ENCODE data around the gene INKA1. TPM values are rescaled to one million over a fixed set of nuclear protein-coding genes. Genes with fewer than 3 reads are reported as not detected.
"Not testable (repeated sequence)": the region's sequence is repeated elsewhere in the genome, so short reads cannot be mapped to it uniquely, and the experiment has no call there.

Gene INKA1
- 4.4 TPM for total RNA-seq

DNA sequence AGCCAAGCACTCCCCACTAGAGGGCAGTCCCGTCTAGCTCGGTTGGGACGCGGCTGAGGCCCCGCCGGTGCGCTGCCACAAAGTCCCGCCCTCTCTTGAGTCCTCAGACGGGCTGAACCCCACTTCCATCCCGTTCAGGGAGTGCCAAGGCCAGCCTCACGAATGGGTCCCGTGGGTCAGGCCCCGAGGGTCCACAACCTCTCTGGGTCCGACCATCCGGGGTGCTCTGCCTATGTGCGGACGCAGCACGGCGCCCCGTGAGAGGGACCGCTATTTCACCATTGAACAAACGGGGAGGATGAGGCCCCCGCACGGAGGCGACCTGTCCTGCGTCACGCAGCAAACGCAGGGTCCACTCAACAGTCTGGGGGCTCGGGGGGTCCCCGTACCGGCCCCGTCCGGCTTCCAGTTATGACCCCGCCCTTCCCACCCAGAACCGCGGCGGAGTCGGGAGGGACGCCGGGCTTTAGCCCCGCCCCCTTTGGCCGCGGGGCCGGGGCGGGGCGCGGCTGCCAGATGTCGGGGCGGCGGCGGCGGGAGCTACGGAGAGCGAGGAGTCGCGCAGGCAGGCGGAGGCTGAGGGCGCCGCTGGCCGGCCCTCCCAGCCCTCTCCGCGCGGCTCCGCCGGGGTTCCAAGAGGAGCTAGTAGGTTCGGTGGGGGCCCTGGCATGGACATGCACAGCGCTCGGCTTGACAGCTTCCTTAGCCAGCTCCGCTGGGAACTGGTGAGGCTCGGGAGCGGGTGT, at the start of gene INKA1:
Gene INKA1, plus strand, starts transcription at position 543 of the 746 bp plus-strand sequence. Its CDS starts 132 bp downstream, at position 675.
- DNase-seq (ENCODE audit: low spot score): peak; percentile 90

DNA sequence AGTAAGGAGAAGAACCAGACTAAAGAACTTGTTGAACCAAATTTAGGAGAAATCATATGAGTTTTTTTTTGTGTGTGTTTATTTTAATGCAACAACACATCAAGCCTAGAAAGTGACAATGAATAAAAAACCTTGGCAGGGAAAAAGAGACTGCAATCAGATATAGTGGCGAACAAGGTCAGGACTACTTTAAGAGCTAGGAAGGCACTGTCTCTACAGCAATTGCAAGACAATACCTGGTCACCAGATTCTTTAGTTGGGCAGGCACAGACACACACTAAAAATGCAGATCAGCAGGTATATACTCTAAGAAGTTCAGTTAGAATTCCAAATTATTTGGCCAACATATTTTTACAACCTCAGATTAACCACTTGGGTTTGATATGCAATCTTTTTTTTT, 48.5 kb upstream of the INKA1 start:
- no peak for DNase-seq (ENCODE audit: low spot score)

- no peak for DNase-seq (ENCODE audit: low spot score)
Observed at GRCh38 chr3:49756036-49756435, 47.0 kb upstream of the INKA1 start.

GRCh38 chr3:49757197-49757596, 45.9 kb upstream of the INKA1 start:
- no peak for DNase-seq (ENCODE audit: low spot score)

- no peak for DNase-seq (ENCODE audit: low spot score)
Observed at GRCh38 chr3:49759226-49759625, 43.8 kb upstream of the INKA1 start.

GRCh38 chr3:49761661-49762060, 41.4 kb upstream of the INKA1 start:
- no peak for DNase-seq (ENCODE audit: low spot score)

DNA sequence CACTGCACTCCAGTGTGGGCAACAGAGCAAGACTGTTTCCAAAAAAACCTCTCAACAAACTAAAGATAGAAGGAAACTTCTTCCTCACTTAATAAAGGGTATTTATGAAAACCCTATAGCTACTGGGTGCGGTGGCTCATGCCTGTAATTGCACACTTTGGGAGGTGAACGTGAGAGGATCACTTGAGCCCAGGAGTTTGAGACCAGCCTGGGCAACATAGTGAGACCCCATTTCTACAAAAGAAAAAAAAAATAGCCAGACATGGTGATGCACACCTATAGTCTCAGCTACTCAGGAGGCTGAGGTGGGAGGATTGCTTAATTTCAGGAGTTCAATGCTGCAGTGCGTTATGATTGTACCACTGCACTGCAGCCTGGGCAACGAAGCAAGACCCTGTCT, 39.1 kb upstream of the INKA1 start:
- no peak for DNase-seq (ENCODE audit: low spot score)

GRCh38 chr3:49769286-49769915, 33.7 kb upstream of the INKA1 start:
- no peak for DNase-seq (ENCODE audit: low spot score)

GRCh38 chr3:49769926-49770325, 33.1 kb upstream of the INKA1 start:
- no peak for DNase-seq (ENCODE audit: low spot score)

GRCh38 chr3:49771340-49771938, 31.6 kb upstream of the INKA1 start:
- DNase-seq (ENCODE audit: low spot score): no peak

GRCh38 chr3:49772703-49773102, 30.4 kb upstream of the INKA1 start:
- DNase-seq (ENCODE audit: low spot score): no peak

DNA sequence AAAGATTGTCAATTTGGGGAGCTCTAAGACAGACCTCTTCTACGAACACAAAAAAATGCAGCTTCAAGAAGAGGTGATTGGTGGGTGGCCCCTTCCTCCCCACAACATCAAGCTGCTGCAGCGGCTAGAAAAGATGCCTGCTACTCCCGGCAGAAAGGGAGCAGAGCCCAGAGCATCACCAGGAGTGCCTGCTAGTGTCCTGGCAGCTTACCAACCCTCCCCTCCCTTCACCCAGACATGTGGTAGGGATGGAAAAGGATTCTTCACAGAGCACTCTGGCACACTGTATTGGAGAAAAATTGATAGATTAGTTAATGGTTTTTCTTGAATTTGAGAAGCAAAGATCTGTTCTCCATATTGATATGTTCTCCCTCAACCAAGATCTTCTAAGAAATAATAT, 27.5 kb upstream of the INKA1 start:
- no peak for DNase-seq (ENCODE audit: low spot score)

GRCh38 chr3:49776101-49776500, 27.0 kb upstream of the INKA1 start:
- DNase-seq (ENCODE audit: low spot score): not testable (repeated sequence)

- DNase-seq (ENCODE audit: low spot score): no peak
Observed at GRCh38 chr3:49779358-49780079, 23.5 kb upstream of the INKA1 start.

DNA sequence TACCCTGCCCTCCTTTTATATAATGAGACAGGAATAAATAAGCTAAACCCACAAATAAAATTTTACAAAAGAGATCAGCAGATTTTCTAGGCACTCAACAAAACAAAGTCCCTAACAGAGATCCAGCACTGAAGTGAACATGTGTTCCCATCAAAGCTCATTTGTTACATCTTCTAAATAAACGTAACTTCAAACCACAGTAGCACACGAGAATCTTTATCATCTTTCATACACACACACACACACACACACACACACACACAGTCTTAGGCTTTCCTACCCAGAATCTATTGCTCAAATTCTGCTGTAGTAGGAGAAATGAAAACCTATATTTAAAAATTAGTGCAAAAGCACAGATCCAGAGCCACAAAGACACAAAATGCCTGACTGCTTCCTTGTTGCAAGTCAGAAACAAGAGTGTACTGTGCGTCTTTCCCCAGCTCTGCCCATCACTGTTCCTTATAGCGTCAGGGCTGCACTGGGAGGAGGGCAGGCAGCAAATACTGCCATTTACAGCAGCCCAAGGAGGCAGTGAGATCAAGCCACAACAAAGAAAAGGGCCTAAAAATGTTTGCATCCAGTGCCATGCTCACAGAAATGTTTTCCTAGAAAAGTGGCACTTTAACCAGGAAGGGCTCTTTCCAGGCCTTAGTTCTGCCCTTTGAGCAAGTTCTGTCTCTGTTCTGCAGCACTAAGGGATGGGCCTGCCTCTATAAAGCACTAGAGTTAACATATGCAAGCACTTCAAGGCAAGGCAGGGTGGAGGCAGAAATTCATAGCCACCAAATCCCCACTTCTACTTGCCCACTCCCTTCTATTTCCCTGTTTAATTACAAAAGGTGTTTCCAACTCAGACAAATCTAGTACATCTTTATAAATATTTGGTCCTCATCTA, 22.7 kb upstream of the INKA1 start:
- DNase-seq (ENCODE audit: low spot score): no peak

- not testable (repeated sequence) for DNase-seq (ENCODE audit: low spot score)
Observed at GRCh38 chr3:49780975-49781365, 22.1 kb upstream of the INKA1 start.

- no peak for DNase-seq (ENCODE audit: low spot score)
Observed at GRCh38 chr3:49781415-49782199, 21.5 kb upstream of the INKA1 start.

DNA sequence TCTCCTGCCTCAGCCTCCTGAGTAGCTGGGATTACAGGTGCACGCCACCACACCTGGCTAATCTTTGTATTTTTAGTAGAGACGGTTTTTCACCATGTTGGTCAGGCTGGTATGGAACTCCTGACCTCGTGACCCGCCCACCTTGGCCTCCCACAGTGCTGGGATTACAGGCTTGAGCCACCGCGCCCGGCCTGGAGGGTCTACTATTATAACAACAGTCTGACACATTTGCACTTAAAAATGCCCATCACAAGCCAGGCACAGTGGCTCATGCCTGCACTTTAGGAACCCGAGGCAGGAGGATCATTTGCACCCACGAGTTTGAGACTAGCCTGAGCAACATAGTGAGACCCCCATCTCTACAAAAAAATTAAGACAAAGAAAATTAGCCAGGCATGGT, 20.8 kb upstream of the INKA1 start:
- DNase-seq (ENCODE audit: low spot score): not testable (repeated sequence)

- no peak for DNase-seq (ENCODE audit: low spot score)
Observed at GRCh38 chr3:49785565-49786356, 17.3 kb upstream of the INKA1 start.
